IMR-90 (cell line): ENCODE data around the gene PLVAP.

Experiments
- BHLHE40 ChIP-seq: fragments of 150-350 bp; IDR thresholded peaks from 2 replicates; pipeline ENCODE4 v1.6.1; 2016; ENCODE audit warnings: mild to moderate bottlenecking, low read depth, low read length
- CEBPB ChIP-seq: IDR thresholded peaks from 2 replicates; pipeline ENCODE4 v1.6.1; 2012; ENCODE audit warnings: low read depth, low read length, improper control_type of control experiment
- FOS ChIP-seq: fragments of 150-350 bp; IDR thresholded peaks from 2 replicates; pipeline ENCODE4 v1.6.1; 2016; ENCODE audit warnings: low read depth, low read length
- MAZ ChIP-seq: IDR thresholded peaks from 2 replicates; pipeline ENCODE4 v1.6.1; 2012; ENCODE audit warnings: low read depth, mild to moderate bottlenecking, low read length, improper control_type of control experiment, moderate library complexity, borderline replicate concordance
- MXI1 ChIP-seq: IDR thresholded peaks from 2 replicates; pipeline ENCODE4 v1.6.1; 2012; ENCODE audit warnings: low read depth, mild to moderate bottlenecking, low read length, moderate library complexity, borderline replicate concordance
- POLR2A ChIP-seq: IDR thresholded peaks from 2 replicates; pipeline ENCODE4 v1.6.1; 2012; ENCODE audit warnings: mild to moderate bottlenecking, low read depth, low read length
- RCOR1 ChIP-seq: IDR thresholded peaks from 2 replicates; pipeline ENCODE4 v1.6.1; 2012; ENCODE audit warnings: mild to moderate bottlenecking, low read length, improper control_type of control experiment; ENCODE audit not compliant: insufficient replicate concordance
- RFX5 ChIP-seq: IDR thresholded peaks from 2 replicates; pipeline ENCODE4 v1.8.0; 2012; ENCODE audit warnings: low read depth, mild to moderate bottlenecking, low read length, moderate library complexity
- SMC3 ChIP-seq: fragments of 150-350 bp; IDR thresholded peaks from 2 replicates; pipeline ENCODE4 v1.6.1; 2016; ENCODE audit warnings: low read depth, mild to moderate bottlenecking, antibody characterized with exemption, low read length, moderate library complexity
- TF ChIP-seq, protein P1 (sequence below): conservative IDR thresholded peaks from 2 replicates; pipeline ENCODE4 v1.5.1; 2012; ENCODE audit warnings: mild to moderate bottlenecking, low read depth, low read length, improper control_type of control experiment
- TF ChIP-seq, protein P2 (sequence below): fragments of 150-350 bp; IDR thresholded peaks from 2 replicates; pipeline ENCODE4 v1.6.1; 2017; ENCODE audit warnings: mild to moderate bottlenecking, antibody characterized with exemption, low read length, low read depth
- TF ChIP-seq, protein P3 (sequence below): fragments of 150-350 bp; IDR thresholded peaks from 2 replicates; pipeline ENCODE4 v1.6.1; 2016; ENCODE audit warnings: low read depth, mild to moderate bottlenecking, low read length, moderate library complexity, borderline replicate concordance

DNA sequence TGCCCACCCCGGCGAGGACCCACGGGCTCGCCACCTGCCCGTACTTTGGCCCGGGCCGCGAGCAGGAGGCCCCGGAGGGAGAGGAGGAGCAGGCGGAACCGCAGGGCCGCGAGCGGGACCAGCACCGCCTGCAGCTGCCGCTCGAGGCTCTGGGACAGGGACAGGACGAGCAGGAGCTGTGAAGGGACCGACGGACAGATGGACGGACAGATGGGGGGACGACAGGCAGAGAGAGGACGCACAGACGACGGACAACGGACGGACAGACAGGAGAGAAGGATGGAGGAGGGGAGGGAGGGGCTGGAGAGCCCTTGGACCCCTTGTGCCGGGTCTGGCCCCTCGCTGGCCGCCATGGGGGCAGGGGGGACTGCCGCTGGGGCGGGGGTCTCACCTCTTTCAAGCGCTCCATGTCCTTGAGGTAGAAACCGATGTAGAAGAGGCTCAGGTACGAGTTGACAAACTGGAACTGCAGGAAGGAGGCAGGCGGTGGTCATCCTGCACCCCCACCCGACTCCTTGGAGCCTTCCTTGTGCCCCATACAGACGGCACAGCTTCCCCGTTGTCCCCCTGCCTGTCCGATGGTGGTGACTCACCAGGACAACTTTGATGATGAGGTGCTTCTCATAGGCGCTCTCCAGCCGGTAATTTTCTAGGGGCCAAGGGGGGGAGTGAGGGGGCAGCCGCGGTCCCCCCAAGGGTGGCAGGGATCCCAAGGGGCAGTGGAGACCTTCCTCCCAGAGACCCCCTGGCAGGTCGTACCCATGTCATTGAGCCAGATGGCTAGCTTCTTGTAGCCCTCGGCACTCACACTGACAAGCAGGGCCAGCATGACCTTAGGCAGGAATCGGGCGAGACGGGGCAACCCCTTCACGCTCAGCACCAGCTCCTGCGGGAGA is 47.5 kb downstream of the PLVAP start:
- TF ChIP-seq, protein P1, sequence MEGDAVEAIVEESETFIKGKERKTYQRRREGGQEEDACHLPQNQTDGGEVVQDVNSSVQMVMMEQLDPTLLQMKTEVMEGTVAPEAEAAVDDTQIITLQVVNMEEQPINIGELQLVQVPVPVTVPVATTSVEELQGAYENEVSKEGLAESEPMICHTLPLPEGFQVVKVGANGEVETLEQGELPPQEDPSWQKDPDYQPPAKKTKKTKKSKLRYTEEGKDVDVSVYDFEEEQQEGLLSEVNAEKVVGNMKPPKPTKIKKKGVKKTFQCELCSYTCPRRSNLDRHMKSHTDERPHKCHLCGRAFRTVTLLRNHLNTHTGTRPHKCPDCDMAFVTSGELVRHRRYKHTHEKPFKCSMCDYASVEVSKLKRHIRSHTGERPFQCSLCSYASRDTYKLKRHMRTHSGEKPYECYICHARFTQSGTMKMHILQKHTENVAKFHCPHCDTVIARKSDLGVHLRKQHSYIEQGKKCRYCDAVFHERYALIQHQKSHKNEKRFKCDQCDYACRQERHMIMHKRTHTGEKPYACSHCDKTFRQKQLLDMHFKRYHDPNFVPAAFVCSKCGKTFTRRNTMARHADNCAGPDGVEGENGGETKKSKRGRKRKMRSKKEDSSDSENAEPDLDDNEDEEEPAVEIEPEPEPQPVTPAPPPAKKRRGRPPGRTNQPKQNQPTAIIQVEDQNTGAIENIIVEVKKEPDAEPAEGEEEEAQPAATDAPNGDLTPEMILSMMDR, result no peak
- TF ChIP-seq, protein P2, sequence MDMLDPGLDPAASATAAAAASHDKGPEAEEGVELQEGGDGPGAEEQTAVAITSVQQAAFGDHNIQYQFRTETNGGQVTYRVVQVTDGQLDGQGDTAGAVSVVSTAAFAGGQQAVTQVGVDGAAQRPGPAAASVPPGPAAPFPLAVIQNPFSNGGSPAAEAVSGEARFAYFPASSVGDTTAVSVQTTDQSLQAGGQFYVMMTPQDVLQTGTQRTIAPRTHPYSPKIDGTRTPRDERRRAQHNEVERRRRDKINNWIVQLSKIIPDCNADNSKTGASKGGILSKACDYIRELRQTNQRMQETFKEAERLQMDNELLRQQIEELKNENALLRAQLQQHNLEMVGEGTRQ, result no peak
- TF ChIP-seq POLR2A (no peak), RCOR1 (no peak), RFX5 (no peak), MXI1 (no peak), BHLHE40 (no peak), SMC3 (no peak), FOS (no peak), CEBPB (no peak), MAZ (no peak)
- TF ChIP-seq, protein P3, sequence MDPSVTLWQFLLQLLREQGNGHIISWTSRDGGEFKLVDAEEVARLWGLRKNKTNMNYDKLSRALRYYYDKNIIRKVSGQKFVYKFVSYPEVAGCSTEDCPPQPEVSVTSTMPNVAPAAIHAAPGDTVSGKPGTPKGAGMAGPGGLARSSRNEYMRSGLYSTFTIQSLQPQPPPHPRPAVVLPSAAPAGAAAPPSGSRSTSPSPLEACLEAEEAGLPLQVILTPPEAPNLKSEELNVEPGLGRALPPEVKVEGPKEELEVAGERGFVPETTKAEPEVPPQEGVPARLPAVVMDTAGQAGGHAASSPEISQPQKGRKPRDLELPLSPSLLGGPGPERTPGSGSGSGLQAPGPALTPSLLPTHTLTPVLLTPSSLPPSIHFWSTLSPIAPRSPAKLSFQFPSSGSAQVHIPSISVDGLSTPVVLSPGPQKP, result no peak
